GM12873 (cell line): ENCODE results near the gene ZNF462.

Experiments
- CTCF ChIP-seq: IDR thresholded peaks from 2 replicates; pipeline ENCODE4 v1.5.1; 2012; ENCODE audit warnings: low read depth, mild to moderate bottlenecking, moderate library complexity, low read length, control low read depth; ENCODE audit not compliant: insufficient read depth; ENCODE audit errors: missing control alignments

Gene ZNF462

GRCh38 chr9:107049803-107050184 lies 186.8 kb downstream of the ZNF462 start:
- TF ChIP-seq CTCF = no peak

- no peak for TF ChIP-seq CTCF
Measured at GRCh38 chr9:107051392-107051791, 188.4 kb downstream of the ZNF462 start.

GRCh38 chr9:107054146-107054545 lies 191.2 kb downstream of the ZNF462 start:
- TF ChIP-seq CTCF = no peak

- TF ChIP-seq CTCF = no peak
Measured at GRCh38 chr9:107059220-107059619, 196.3 kb downstream of the ZNF462 start.

- no peak for TF ChIP-seq CTCF
Measured at GRCh38 chr9:107060062-107060461, 197.1 kb downstream of the ZNF462 start.
